ENCODE data around the gene CGNL1. TPM values are rescaled to one million over a fixed set of nuclear protein-coding genes. Genes with fewer than 3 reads are reported as not detected.

The CGNL1 gene, protein sequence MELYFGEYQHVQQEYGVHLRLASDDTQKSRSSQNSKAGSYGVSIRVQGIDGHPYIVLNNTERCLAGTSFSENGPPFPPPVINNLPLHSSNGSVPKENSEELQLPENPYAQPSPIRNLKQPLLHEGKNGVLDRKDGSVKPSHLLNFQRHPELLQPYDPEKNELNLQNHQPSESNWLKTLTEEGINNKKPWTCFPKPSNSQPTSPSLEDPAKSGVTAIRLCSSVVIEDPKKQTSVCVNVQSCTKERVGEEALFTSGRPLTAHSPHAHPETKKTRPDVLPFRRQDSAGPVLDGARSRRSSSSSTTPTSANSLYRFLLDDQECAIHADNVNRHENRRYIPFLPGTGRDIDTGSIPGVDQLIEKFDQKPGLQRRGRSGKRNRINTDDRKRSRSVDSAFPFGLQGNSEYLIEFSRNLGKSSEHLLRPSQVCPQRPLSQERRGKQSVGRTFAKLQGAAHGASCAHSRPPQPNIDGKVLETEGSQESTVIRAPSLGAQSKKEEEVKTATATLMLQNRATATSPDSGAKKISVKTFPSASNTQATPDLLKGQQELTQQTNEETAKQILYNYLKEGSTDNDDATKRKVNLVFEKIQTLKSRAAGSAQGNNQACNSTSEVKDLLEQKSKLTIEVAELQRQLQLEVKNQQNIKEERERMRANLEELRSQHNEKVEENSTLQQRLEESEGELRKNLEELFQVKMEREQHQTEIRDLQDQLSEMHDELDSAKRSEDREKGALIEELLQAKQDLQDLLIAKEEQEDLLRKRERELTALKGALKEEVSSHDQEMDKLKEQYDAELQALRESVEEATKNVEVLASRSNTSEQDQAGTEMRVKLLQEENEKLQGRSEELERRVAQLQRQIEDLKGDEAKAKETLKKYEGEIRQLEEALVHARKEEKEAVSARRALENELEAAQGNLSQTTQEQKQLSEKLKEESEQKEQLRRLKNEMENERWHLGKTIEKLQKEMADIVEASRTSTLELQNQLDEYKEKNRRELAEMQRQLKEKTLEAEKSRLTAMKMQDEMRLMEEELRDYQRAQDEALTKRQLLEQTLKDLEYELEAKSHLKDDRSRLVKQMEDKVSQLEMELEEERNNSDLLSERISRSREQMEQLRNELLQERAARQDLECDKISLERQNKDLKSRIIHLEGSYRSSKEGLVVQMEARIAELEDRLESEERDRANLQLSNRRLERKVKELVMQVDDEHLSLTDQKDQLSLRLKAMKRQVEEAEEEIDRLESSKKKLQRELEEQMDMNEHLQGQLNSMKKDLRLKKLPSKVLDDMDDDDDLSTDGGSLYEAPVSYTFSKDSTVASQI
- total RNA-seq (2021), result 0.31 and 0.50 TPM in 2 replicates
- percentile 17 among the genes with signal in this experiment for Bru-seq, nascent RNA
- BruChase-seq, experiment 1, labeled RNA remaining after a 2-hour chase, result percentile 14 among the genes with signal in this experiment
- percentile 13 among the genes with signal in this experiment for BruChase-seq, experiment 2, labeled RNA remaining after a 6-hour chase
- long read RNA-seq, result 0 reads

DNA sequence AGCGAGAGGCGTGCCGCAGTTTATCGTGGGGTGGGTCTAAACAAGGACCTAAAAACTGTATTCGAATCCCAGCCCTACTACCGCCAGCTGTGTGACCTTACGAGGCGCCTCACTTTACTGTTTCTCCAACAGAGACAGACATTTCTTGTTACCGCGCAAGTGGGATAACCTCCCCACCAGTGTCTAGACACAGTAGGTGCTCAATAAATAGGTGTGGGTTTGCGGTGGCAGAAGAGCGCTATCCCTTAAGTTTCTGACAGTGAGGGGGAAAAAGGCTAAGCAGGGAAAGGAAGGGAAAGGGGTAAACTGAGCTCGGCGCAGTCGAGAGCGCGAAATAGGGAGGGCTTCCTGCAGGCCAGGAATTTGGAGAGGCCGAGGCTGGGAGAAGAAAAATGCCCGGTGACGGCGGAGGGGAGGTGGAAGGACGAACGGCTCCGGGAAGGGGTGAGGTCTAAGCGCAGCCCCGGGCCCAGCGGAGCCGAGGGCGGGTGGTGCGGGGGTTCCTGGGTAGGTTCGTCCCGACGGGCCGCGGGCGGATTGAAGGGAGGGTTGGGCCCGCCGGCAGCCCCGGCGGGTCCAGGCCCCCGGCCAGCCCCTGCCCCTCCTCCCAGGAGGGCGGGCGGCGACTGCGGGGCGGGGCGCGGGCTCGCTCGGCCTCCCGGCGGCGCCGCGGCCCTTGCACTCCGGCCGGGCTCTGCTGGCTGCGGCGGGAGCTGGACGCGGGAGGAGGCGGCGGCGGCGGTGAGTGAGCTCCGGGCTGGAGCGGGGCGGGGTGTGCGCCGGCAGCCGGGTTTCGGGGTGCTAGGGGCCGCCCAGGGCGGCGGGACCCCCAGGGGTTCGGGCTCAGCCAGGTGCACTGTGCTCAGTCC lies at the start of gene CGNL1:
Gene CGNL1, plus strand, starts transcription at position 679 of the 869 bp plus-strand sequence. CDS start 61,495 bp downstream, outside the sequence.
- TF ChIP-seq, protein P1, sequence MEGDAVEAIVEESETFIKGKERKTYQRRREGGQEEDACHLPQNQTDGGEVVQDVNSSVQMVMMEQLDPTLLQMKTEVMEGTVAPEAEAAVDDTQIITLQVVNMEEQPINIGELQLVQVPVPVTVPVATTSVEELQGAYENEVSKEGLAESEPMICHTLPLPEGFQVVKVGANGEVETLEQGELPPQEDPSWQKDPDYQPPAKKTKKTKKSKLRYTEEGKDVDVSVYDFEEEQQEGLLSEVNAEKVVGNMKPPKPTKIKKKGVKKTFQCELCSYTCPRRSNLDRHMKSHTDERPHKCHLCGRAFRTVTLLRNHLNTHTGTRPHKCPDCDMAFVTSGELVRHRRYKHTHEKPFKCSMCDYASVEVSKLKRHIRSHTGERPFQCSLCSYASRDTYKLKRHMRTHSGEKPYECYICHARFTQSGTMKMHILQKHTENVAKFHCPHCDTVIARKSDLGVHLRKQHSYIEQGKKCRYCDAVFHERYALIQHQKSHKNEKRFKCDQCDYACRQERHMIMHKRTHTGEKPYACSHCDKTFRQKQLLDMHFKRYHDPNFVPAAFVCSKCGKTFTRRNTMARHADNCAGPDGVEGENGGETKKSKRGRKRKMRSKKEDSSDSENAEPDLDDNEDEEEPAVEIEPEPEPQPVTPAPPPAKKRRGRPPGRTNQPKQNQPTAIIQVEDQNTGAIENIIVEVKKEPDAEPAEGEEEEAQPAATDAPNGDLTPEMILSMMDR (conservative IDR thresholded peaks at IDR 0.05), result no peak
- TF ChIP-seq EZH2 (IDR thresholded peaks at IDR 0.05; ENCODE audit: low read depth), result no peak
- Histone ChIP-seq H4K20me1 (ENCODE audit: insufficient read depth) (no peaks in the 10 kb centered on the region), H3K4me1 (replicated peaks; ENCODE audit: insufficient read depth) (no peaks in the 10 kb centered on the region), H3K36me3 (ENCODE audit: low read depth) (no peaks in the 10 kb centered on the region), H3K9me2 (ENCODE audit: insufficient read depth) (no peaks in the 10 kb centered on the region), H3K27ac (no peak within 1 kb of the TSS), H3K79me2 (ENCODE audit: low read depth) (no peaks in the 10 kb centered on the region), H3K27me3 (ENCODE audit: insufficient read depth, low read depth) (peaks cover 21% of the 10 kb centered on the region; the same call in 1 of the 2 replicates), H3K4me3 (peak within 1 kb of the TSS; percentile 42; the same call in 1 of the 2 replicates), H3K4me2 (peak within 1 kb of the TSS; percentile 74), H3K9me3 (ENCODE audit: insufficient read depth, low read depth) (no peaks in the 10 kb centered on the region), H3F3A (ENCODE audit: insufficient read depth, low read depth) (no peaks in the 10 kb centered on the region), H2AFZ (no peak within 1 kb of the TSS)
- ChIA-PET CTCF (interaction anchor here (0.6 to 1.5 kb wide), 2 partner anchors 151 to 456 kb away, joined by 6 to 8 read pairs; no protein-coding TSS in a partner anchor), POLR2A (ENCODE audit: unreplicated experiment) (interaction anchor here (0.6 kb wide), 1 partner anchor 34 kb away, joined by 4 read pairs; no protein-coding TSS in a partner anchor)
- intact Hi-C loops (cut with micrococcal nuclease; ENCODE audit: unreplicated experiment), result no loop called here
- no TSS peak for BruUV-seq (replicated peaks)
- DNase-seq, result peak in 1 of 2 experiments; percentile 25

DNA sequence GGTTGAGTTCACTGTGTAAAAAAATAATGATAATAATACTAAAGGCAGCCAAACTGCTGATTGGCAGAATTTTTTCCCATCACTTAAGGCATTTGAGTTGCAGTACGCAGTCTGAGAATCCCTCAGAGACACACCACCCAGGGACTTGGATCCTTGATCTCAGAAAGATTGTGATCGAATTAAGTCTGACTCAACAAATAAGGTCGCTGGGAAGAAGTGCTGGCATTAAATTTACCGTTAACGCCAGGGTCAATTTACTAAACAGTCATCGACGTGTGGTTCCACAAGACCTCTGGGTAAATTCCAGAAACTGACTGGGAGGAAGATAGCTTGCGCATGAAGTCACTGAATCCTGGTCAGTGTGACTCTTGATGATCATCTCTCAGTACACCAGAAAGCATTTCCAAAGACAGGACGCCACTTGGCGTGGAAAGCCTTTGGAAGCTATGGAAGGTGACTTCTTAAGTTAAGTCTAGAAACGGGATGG lies 48.3 kb upstream of the CGNL1 start:
- H4K20me1 ChIP-seq (ENCODE audit: insufficient read depth), result no peaks in the 10 kb centered on the region
- ChIA-PET CTCF (no interaction called here), POLR2A (ENCODE audit: unreplicated experiment) (no interaction called here)
- H3K4me1 ChIP-seq (replicated peaks; ENCODE audit: insufficient read depth), result peaks cover 7% of the 10 kb centered on the region
- H3F3A ChIP-seq (ENCODE audit: insufficient read depth, low read depth), result peaks cover 4% of the 10 kb centered on the region; the same call in 1 of the 2 replicates
- no peak overlapping the region for H3K4me3 ChIP-seq
- H3K9me2 ChIP-seq (ENCODE audit: insufficient read depth), result no peaks in the 10 kb centered on the region
- intact Hi-C loops (cut with micrococcal nuclease; ENCODE audit: unreplicated experiment), result no loop called here
- no peak for DNase-seq
- no peak for TF ChIP-seq EZH2 (IDR thresholded peaks at IDR 0.05; ENCODE audit: low read depth)
- TF ChIP-seq, protein P1 (conservative IDR thresholded peaks at IDR 0.05), result no peak
- no peaks in the 10 kb centered on the region for H3K9me3 ChIP-seq (ENCODE audit: insufficient read depth, low read depth)
- no peak overlapping the region for H2AFZ ChIP-seq
- no peak overlapping the region for H3K27ac ChIP-seq
- no peaks in the 10 kb centered on the region for H3K27me3 ChIP-seq (ENCODE audit: insufficient read depth, low read depth)
- no peaks in the 10 kb centered on the region for H3K36me3 ChIP-seq (ENCODE audit: low read depth)
- no peaks in the 10 kb centered on the region for H3K79me2 ChIP-seq (ENCODE audit: low read depth)
- no peak overlapping the region for H3K4me2 ChIP-seq
- BruUV-seq (replicated peaks), result no TSS peak
